HEK293 (cell line): ENCODE results near the gene HPCAL1.

ENCODE experiments used
- CTCF ChIA-PET: fragments of 350-600 bp; formaldehyde crosslinking; extraction: SDS; loops from one replicate; lab custom pipeline; 2021; ENCODE audit warnings: antibody characterized with exemption; lab: Yijun Ruan, JAX
- POLR2A ChIA-PET: fragments of 300-600 bp; formaldehyde crosslinking; extraction: SDS; loops from one replicate; lab custom pipeline; 2020; ENCODE audit warnings: antibody characterized with exemption, inconsistent platforms; lab: Yijun Ruan, JAX
- H3K27ac ChIP-seq: fragments of 200-500 bp; sonication (Bioruptor generic); 2 replicates; pipeline ENCODE4 v1.5.1; 2014; ENCODE audit warnings: low read depth, low read length, control low read depth, inconsistent platforms; ENCODE audit errors: extremely low read depth
- H3K36me3 ChIP-seq, 2 experiments: fragments of 200-500 bp in 1 of 2; sonication (Bioruptor generic) in 1 of 2; 1 replicate in 1 of 2; 2 replicates in 1 of 2; pipeline ENCODE4 v1.5.1; 2014 to 2017; ENCODE audit warnings: inconsistent platforms in 2 of 2, low read length in 2 of 2; ENCODE audit not compliant: control insufficient read depth in 2 of 2, insufficient read depth in 1 of 2
- H3K4me1 ChIP-seq: fragments of 200-500 bp; sonication (Bioruptor generic); 2 replicates; pipeline ENCODE4 v1.5.1; 2014; ENCODE audit warnings: mild to moderate bottlenecking, low read length, inconsistent platforms; ENCODE audit not compliant: control insufficient read depth, insufficient read depth
- H3K4me3 ChIP-seq: 2 replicates; pipeline ENCODE4 v1.5.1; 2011; ENCODE audit warnings: low read depth, mild to moderate bottlenecking, control low read depth, low read length, moderate library complexity
- H3K9me3 ChIP-seq: fragments of 200-500 bp; sonication (Bioruptor generic); 2 replicates; pipeline ENCODE4 v1.5.1; 2014; ENCODE audit warnings: low read depth, low read length, inconsistent platforms; ENCODE audit not compliant: control insufficient read depth, insufficient read depth
- BCL11A ChIP-seq: fragments of 450-650 bp; formaldehyde crosslinking; IDR thresholded peaks from 2 replicates; pipeline ENCODE4 v1.5.1; 2016; ENCODE audit warnings: low read depth, missing biosample characterization, missing genetic modification characterization
- KLF8 ChIP-seq: fragments of 450-650 bp; formaldehyde crosslinking; IDR thresholded peaks from 2 replicates; pipeline ENCODE4 v1.5.1; 2016; ENCODE audit warnings: missing biosample characterization, missing genetic modification characterization
- SP2 ChIP-seq: fragments of 450-650 bp; formaldehyde crosslinking; IDR thresholded peaks from 2 replicates; pipeline ENCODE4 v1.5.1; 2016; ENCODE audit warnings: missing biosample characterization, missing genetic modification characterization
- ZBTB21 ChIP-seq: fragments of 450-650 bp; formaldehyde crosslinking; IDR thresholded peaks from 2 replicates; pipeline ENCODE4 v1.5.1; 2017; ENCODE audit warnings: missing biosample characterization, missing genetic modification characterization
- ZFHX2 ChIP-seq: fragments of 450-650 bp; formaldehyde crosslinking; conservative IDR thresholded peaks from 2 replicates; pipeline ENCODE4 v1.5.1; 2016; ENCODE audit warnings: missing biosample characterization, missing genetic modification characterization
- ZIC2 ChIP-seq: fragments of 450-650 bp; formaldehyde crosslinking; IDR thresholded peaks from 2 replicates; pipeline ENCODE4 v1.5.1; 2016; ENCODE audit warnings: missing biosample characterization, missing genetic modification characterization
- ZNF169 ChIP-seq: fragments of 450-650 bp; formaldehyde crosslinking; IDR thresholded peaks from 2 replicates; pipeline ENCODE4 v1.5.1; 2016; ENCODE audit warnings: missing biosample characterization, missing genetic modification characterization
- ZNF202 ChIP-seq: fragments of 450-650 bp; formaldehyde crosslinking; IDR thresholded peaks from 2 replicates; pipeline ENCODE4 v1.5.1; 2016; ENCODE audit warnings: missing biosample characterization, missing genetic modification characterization, borderline replicate concordance
- ZNF221 ChIP-seq: fragments of 450-650 bp; formaldehyde crosslinking; IDR thresholded peaks from 2 replicates; pipeline ENCODE4 v1.5.1; 2017; ENCODE audit warnings: missing biosample characterization, missing genetic modification characterization, borderline replicate concordance
- ZNF433 ChIP-seq: fragments of 450-650 bp; formaldehyde crosslinking; IDR thresholded peaks from 2 replicates; pipeline ENCODE4 v1.5.1; 2016; ENCODE audit warnings: missing biosample characterization, missing genetic modification characterization, low read depth
- ZNF514 ChIP-seq: fragments of 450-650 bp; formaldehyde crosslinking; IDR thresholded peaks from 2 replicates; pipeline ENCODE4 v1.5.1; 2016; ENCODE audit warnings: missing biosample characterization, missing genetic modification characterization
- ZNF558 ChIP-seq: fragments of 450-650 bp; formaldehyde crosslinking; IDR thresholded peaks from 2 replicates; pipeline ENCODE4 v1.5.1; 2016; ENCODE audit warnings: missing biosample characterization, missing genetic modification characterization
- ZNF571 ChIP-seq: fragments of 450-650 bp; formaldehyde crosslinking; IDR thresholded peaks from 2 replicates; pipeline ENCODE4 v1.5.0; 2017; ENCODE audit warnings: missing biosample characterization, missing genetic modification characterization
- ZNF621 ChIP-seq: fragments of 450-650 bp; formaldehyde crosslinking; IDR thresholded peaks from 2 replicates; pipeline ENCODE4 v1.5.1; 2017; ENCODE audit warnings: missing biosample characterization, missing genetic modification characterization
- ZNF624 ChIP-seq: fragments of 450-650 bp; formaldehyde crosslinking; IDR thresholded peaks from 2 replicates; pipeline ENCODE4 v1.5.1; 2017; ENCODE audit warnings: missing biosample characterization, missing genetic modification characterization
- TF ChIP-seq, protein P1 (sequence below): fragments of 450-650 bp; formaldehyde crosslinking; conservative IDR thresholded peaks from 2 replicates; pipeline ENCODE4 v1.5.1; 2016; ENCODE audit warnings: low read depth, missing biosample characterization, missing genetic modification characterization
- TF ChIP-seq, protein P2 (sequence below): fragments of 450-650 bp; formaldehyde crosslinking; IDR thresholded peaks from 2 replicates; pipeline ENCODE4 v1.5.1; 2017; ENCODE audit warnings: missing biosample characterization, missing genetic modification characterization
- TF ChIP-seq, protein P3 (sequence below): fragments of 450-650 bp; formaldehyde crosslinking; IDR thresholded peaks from 2 replicates; pipeline ENCODE4 v1.5.1; 2017; ENCODE audit warnings: missing biosample characterization, missing genetic modification characterization
- TF ChIP-seq, protein P4 (sequence below): fragments of 450-650 bp; formaldehyde crosslinking; IDR thresholded peaks from 2 replicates; pipeline ENCODE4 v1.5.1; 2016; ENCODE audit warnings: missing biosample characterization, missing genetic modification characterization
- TF ChIP-seq, protein P5 (sequence below): IDR thresholded peaks from 2 replicates; pipeline ENCODE4 v1.6.1; 2011; ENCODE audit warnings: mild to moderate bottlenecking, low read depth, low read length, borderline replicate concordance

The HPCAL1 gene

DNA sequence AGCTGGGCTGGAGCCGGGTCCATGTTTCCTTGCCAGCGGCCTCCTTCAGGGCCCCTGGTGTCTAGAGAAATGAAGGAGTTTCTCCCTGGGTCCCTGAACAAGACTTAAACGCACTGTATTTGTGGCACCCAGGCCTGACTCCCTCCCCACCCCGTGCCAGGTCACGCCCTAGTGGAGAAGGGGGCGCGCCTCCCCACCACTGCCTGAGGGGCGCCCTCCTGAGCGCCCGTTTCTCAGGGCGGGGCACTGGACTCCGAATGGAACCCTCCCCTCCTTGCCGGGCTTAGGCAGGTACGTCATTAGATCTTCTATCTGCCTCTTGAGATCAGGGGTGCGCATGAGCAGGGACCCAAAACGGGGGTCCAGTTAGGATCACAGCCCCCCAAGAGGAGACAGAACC lies 129.1 kb downstream of the HPCAL1 start (continued):
- TF ChIP-seq, protein P1, sequence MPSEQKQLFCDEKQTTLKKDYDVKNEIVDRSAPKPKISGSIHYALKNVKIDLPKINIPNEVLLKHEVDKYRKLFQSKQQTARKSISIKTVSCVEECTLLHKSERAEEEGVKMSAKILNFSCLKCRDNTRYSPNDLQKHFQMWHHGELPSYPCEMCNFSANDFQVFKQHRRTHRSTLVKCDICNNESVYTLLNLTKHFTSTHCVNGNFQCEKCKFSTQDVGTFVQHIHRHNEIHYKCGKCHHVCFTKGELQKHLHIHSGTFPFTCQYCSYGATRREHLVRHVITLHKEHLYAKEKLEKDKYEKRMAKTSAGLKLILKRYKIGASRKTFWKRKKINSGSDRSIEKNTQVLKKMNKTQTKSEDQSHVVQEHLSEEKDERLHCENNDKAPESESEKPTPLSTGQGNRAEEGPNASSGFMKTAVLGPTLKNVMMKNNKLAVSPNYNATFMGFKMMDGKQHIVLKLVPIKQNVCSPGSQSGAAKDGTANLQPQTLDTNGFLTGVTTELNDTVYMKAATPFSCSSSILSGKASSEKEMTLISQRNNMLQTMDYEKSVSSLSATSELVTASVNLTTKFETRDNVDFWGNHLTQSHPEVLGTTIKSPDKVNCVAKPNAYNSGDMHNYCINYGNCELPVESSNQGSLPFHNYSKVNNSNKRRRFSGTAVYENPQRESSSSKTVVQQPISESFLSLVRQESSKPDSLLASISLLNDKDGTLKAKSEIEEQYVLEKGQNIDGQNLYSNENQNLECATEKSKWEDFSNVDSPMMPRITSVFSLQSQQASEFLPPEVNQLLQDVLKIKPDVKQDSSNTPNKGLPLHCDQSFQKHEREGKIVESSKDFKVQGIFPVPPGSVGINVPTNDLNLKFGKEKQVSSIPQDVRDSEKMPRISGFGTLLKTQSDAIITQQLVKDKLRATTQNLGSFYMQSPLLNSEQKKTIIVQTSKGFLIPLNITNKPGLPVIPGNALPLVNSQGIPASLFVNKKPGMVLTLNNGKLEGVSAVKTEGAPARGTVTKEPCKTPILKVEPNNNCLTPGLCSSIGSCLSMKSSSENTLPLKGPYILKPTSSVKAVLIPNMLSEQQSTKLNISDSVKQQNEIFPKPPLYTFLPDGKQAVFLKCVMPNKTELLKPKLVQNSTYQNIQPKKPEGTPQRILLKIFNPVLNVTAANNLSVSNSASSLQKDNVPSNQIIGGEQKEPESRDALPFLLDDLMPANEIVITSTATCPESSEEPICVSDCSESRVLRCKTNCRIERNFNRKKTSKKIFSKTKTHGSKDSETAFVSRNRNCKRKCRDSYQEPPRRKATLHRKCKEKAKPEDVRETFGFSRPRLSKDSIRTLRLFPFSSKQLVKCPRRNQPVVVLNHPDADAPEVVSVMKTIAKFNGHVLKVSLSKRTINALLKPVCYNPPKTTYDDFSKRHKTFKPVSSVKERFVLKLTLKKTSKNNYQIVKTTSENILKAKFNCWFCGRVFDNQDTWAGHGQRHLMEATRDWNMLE (tag by site-specific recombination) = no peak
- no peak for TF ChIP-seq ZNF624 (tag by site-specific recombination)
- TF ChIP-seq, protein P2, sequence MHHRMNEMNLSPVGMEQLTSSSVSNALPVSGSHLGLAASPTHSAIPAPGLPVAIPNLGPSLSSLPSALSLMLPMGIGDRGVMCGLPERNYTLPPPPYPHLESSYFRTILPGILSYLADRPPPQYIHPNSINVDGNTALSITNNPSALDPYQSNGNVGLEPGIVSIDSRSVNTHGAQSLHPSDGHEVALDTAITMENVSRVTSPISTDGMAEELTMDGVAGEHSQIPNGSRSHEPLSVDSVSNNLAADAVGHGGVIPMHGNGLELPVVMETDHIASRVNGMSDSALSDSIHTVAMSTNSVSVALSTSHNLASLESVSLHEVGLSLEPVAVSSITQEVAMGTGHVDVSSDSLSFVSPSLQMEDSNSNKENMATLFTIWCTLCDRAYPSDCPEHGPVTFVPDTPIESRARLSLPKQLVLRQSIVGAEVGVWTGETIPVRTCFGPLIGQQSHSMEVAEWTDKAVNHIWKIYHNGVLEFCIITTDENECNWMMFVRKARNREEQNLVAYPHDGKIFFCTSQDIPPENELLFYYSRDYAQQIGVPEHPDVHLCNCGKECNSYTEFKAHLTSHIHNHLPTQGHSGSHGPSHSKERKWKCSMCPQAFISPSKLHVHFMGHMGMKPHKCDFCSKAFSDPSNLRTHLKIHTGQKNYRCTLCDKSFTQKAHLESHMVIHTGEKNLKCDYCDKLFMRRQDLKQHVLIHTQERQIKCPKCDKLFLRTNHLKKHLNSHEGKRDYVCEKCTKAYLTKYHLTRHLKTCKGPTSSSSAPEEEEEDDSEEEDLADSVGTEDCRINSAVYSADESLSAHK (tag by site-specific recombination) = no peak
- TF ChIP-seq ZFHX2 (tag by site-specific recombination) = no peak
- TF ChIP-seq BCL11A (tag by site-specific recombination) = no peak

DNA sequence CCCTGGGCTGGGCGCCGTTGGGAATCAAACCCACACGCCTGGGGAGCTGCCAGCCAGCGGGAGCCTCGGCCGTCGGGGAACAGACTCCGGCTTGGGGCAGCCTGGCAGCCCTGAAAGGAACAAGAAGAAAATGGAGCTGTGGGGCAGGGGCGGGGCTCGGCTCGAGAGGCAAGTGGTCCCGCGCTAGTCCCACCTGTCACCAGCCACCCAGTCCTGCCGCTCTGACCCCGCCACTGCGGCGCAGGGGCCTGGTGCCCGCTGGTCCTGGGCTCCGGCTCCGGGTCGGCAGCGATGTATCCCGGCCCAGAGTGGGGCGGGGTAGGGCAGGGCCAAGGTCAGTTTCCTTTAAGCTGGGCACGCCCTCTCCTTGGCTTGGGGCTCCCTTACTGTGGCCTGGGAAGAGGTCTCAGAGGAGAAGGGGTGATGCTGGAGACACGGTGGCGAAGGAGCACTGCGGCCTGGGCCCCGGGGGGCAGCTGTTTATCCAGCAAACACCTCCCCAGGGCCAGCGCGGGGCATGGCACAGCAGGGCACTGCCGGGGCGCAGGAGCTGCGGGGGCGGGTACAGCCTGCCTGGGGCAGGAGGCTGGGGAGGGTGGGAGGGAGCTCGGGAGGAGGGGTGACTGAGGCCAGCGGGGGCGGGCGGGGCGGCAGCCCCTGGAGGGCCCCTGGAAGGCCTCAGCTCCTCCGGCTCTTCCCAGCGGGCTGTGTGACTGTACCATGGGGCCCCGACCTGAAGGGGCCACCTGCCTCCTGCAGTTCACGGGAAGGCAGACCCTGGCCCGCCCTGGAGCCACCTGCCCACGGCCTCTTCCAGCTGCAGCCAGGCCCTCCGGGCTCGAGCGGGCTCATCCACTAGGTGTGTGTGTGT lies 129.8 kb downstream of the HPCAL1 start:
- Histone ChIP-seq H3K27ac (no peak overlapping the region), H3K4me3 (no peak overlapping the region), H3K9me3 (no peaks in the 10 kb centered on the region), H3K36me3 (no peaks in the 10 kb centered on the region), H3K4me1 (no peaks in the 10 kb centered on the region)
- CTCF ChIA-PET = interaction anchor here (0.7 to 4.6 kb wide), 3 partner anchors 13 to 358 kb away, joined by 3 to 57 read pairs (median 3); partner anchors contain the start of gene ODC1
- TF ChIP-seq SP2 (0 out of 2 replicates have a peak, but pooled peaks have one; percentile 7), ZIC2 (peak; percentile 71), ZNF202 (no peak)
- POLR2A ChIA-PET = no interaction called here

DNA sequence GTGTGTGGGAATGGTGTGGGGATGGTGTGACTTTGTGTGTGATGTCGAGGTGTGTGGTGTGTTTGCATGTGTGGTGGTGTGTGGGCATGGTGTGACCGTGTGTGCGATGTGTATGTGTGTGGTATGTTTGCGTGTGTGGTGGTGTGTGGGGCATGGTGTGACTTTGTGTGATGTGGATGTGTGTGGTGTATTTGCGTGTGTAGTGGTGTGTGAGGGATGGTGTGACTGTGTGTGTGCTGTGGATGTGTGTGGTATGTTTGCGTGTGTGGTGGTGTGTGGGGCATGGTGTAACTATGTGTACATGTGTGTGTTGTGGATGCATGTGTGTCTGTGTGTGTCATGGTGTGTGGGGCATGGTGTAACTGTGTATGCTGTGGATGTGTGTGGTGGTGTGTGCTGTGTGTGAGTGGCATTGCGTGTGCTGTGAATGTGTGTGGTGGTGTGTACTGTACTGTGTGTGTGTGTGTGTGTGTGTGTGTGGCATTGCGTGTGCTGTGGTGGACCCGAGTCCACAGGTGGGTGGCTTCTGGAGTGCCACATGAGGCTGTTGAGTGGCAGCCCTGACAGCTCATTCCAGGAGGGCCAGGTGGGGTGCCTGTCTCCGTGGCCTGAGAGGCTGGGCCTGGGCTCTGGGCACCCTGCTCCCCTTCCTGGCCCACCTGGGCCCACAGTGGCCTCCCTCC lies 130.7 kb downstream of the HPCAL1 start:
- Histone ChIP-seq H3K4me1 (no peaks in the 10 kb centered on the region), H3K4me3 (no peak overlapping the region), H3K36me3 (no peaks in the 10 kb centered on the region), H3K27ac (no peak overlapping the region), H3K9me3 (no peaks in the 10 kb centered on the region)
- ChIA-PET POLR2A (interaction anchor here (0.8 kb wide), 1 partner anchor 15 kb away, joined by 3 read pairs; the partner anchor contains the start of gene ODC1), CTCF (interaction anchor here (0.7 to 4.6 kb wide), 9 partner anchors 13 to 361 kb away, joined by 3 to 81 read pairs (median 5); partner anchors contain the start of genes CYS1, ODC1 and RRM2)
- TF ChIP-seq, protein P3, sequence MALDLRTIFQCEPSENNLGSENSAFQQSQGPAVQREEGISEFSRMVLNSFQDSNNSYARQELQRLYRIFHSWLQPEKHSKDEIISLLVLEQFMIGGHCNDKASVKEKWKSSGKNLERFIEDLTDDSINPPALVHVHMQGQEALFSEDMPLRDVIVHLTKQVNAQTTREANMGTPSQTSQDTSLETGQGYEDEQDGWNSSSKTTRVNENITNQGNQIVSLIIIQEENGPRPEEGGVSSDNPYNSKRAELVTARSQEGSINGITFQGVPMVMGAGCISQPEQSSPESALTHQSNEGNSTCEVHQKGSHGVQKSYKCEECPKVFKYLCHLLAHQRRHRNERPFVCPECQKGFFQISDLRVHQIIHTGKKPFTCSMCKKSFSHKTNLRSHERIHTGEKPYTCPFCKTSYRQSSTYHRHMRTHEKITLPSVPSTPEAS (tag by site-specific recombination) = peak; percentile 78
- TF ChIP-seq ZNF558 (tag by site-specific recombination) (no peak), ZNF202 (no peak), ZNF571 (tag by site-specific recombination) (no peak), ZNF621 (tag by site-specific recombination) (no peak), KLF8 (peak; percentile 3; the same call in 1 of the 2 replicates), ZNF433 (tag by site-specific recombination) (no peak), ZNF221 (tag by site-specific recombination) (no peak), ZNF514 (no peak), ZNF169 (tag by site-specific recombination) (no peak), ZBTB21 (tag by site-specific recombination) (no peak)
- TF ChIP-seq, protein P4, sequence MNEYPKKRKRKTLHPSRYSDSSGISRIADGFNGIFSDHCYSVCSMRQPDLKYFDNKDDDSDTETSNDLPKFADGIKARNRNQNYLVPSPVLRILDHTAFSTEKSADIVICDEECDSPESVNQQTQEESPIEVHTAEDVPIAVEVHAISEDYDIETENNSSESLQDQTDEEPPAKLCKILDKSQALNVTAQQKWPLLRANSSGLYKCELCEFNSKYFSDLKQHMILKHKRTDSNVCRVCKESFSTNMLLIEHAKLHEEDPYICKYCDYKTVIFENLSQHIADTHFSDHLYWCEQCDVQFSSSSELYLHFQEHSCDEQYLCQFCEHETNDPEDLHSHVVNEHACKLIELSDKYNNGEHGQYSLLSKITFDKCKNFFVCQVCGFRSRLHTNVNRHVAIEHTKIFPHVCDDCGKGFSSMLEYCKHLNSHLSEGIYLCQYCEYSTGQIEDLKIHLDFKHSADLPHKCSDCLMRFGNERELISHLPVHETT (tag by site-specific recombination) = no peak
- TF ChIP-seq, protein P5, sequence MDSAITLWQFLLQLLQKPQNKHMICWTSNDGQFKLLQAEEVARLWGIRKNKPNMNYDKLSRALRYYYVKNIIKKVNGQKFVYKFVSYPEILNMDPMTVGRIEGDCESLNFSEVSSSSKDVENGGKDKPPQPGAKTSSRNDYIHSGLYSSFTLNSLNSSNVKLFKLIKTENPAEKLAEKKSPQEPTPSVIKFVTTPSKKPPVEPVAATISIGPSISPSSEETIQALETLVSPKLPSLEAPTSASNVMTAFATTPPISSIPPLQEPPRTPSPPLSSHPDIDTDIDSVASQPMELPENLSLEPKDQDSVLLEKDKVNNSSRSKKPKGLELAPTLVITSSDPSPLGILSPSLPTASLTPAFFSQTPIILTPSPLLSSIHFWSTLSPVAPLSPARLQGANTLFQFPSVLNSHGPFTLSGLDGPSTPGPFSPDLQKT = no peak
